Hematopoietic multipotent progenitor cell treated with erythropoietin and hydrocortisone succinate and interleukin-3 and kit ligand, for 4 days (in vitro differentiated cells): ENCODE data around the gene RAB3C.
"Not testable (repeated sequence)": the region's sequence is repeated elsewhere in the genome, so short reads cannot be mapped to it uniquely, and the experiment has no call there.

Source experiments
- DNase-seq: peaks from one replicate; pipeline ENCODE4 v3.0.0-alpha.2; 2015

RAB3C gene, protein sequence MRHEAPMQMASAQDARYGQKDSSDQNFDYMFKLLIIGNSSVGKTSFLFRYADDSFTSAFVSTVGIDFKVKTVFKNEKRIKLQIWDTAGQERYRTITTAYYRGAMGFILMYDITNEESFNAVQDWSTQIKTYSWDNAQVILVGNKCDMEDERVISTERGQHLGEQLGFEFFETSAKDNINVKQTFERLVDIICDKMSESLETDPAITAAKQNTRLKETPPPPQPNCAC

GRCh38 chr5:58582803-58583491 lies at the start of gene RAB3C:
RAB3C (plus strand) TSS chr5:58583075; CDS start chr5:58583209, 134 bp downstream.
- DNase-seq = peak; percentile 97

GRCh38 chr5:58541935-58542334 lies 40.9 kb upstream of the RAB3C start:
- not testable (repeated sequence) for DNase-seq

DNA sequence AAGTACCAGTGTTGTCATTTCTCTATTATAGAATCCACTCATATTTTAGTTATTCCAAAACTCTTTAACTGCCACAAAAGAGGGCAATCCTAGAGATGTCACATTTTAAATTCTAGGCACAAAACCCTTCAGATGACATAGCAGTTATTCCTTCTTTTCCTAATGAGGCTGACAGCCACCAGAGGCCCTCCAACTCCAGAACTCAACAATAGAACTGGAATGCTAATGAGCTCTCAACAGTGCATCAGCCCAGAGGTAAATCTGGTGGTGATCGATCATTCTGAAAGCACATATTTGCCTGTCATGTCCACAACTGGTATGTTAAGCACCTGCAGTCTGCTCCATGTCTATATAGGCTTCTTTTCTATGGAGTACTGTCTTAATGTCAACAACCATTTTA lies 40.2 kb upstream of the RAB3C start:
- no peak for DNase-seq

DNA sequence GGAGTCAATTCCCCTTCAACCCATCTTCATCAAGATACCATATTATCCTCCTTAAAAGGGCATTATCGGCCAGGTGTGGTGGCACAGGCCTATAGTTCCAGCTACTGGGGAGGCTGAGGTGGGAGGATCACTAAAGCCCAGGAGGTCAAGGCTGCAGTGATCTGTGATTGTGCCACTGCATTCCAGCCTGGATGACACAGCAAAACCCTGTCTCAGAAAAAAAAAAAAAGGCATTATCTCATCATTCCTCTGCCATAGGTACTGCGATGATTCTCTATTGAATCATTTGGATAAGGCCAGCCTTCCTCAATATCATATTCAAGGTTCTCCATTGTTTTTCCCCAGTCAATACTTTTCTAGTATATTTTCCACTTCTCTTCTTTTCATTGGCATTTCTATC lies 39.2 kb upstream of the RAB3C start:
- DNase-seq = peak; percentile 5

DNA sequence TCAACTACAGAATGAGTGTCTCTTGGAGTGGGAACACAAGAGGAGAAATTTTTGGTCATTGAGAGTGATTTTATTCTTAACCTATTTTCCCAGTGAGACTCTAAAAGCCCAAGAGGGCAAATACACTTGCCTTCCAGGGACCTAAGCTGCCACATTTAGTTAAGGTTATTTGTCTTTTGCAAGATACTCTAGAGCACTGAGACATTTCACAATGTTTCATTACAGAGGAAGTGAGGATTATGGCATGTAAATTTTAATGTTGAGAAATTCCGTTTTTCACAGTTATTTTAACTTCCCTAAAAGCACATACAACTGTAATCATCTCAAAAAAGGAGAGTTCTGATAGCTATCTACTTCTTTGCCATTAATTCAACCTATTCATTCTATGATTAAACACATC lies 38.7 kb upstream of the RAB3C start:
- peak; percentile 84 for DNase-seq

DNA sequence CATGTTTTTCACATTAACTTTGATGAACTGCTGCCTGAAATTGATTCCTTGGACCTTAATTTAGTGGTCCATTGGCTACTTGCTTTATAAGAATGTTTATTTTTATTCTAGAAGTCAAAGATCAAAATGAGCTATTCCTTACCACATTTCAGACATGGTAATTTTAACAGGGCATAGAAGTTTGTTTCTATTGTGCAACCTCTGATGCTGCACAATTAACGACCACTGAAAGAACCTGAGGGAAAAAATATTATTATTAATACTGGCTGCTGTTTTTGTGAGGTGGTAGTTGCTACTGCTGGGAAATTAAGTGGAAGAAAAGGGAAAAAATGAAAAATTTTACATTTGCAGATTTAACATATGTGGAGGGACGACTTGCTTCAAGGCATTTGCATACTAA lies 37.9 kb upstream of the RAB3C start:
- peak; percentile 18 for DNase-seq

GRCh38 chr5:58545912-58546311 lies 37.0 kb upstream of the RAB3C start:
- DNase-seq = peak; percentile 74

DNA sequence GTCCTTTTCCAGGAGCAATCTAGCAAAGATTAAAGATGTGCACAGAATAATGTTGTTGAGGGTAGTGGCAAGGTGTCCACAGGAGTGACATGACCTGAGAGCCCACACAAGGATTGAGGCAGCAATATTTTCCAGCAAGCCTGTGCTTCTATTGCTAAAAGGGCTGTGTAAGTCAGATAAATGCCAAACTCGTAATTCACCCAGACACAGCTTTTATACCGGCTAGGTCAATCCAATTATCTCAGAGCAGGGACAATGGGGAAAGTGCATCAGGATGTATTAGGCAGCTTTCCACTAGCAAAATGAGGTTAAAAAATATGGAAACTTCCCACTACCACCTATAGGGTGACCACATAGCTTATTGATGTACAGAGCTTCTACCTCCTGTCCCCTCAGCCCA lies 34.8 kb upstream of the RAB3C start:
- no peak for DNase-seq

DNA sequence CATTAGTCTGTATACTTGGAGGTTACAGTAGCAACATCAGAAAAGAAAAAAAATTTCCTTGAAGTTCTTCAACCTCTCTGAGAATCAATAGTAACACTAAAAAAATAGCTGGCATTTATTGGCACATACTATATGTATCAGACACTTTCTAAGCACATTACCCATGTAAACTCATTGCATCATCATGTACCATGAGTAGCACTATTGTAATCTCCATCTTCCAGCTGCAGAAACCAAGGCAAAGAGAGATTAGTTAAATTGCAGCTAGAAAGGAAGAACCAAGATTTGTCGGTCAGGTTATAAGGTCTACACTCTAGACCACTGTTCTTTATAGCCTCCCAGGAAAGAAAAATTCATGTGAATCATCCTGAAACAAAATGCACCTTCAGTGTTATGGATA lies 31.4 kb upstream of the RAB3C start:
- DNase-seq = peak; percentile 59

GRCh38 chr5:58557665-58558338 lies 25.1 kb upstream of the RAB3C start:
- DNase-seq = not testable (repeated sequence)

- not testable (repeated sequence) for DNase-seq
Measured at GRCh38 chr5:58563016-58563700, 19.7 kb upstream of the RAB3C start.

- DNase-seq = not testable (repeated sequence)
Measured at GRCh38 chr5:58564043-58564832, 18.6 kb upstream of the RAB3C start.

- no peak for DNase-seq
Measured at GRCh38 chr5:58565033-58565432, 17.8 kb upstream of the RAB3C start.

DNA sequence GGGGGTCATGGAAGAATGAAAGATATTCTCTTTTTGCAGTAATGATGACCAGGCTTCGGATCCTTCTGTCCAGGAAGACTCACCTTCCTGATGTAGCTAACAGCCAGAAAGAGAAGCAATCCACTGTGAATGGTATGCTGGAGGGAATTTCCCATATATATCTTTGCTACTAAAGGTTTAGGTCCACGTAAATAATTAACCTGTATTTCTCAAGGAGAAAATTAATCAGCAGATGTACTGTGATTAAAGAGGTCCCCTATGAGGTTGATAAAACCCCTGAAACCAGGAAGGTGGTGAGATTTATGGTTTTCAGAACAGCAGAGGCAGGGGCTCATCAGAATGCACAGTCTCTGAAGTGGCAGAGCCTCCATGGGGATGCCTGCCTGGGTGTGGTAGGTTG lies 11.4 kb upstream of the RAB3C start:
- DNase-seq = no peak

DNA sequence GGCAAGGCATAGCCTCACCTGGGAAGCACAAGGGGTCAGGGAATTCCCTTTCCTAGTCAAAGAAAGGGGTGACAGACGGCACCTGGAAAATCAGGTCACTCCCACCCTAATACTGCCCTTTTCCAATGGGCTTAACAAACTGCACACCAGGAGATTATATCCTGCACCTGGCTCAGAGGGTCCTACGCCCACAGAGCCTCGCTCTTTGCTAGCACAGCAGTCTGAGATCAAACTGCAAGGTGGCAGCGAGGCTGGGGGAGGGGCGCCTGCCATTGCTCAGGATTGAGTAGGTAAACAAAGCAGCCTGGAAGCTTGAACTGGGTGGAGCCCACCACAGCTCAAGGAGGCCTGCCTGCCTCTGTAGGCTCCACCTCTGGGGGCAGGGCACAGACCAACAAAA lies 9.9 kb upstream of the RAB3C start:
- not testable (repeated sequence) for DNase-seq

GRCh38 chr5:58579781-58580180 lies 3.1 kb upstream of the RAB3C start:
- no peak for DNase-seq

GRCh38 chr5:58582019-58582802 lies 664 bp upstream of the RAB3C start:
- DNase-seq = peak; percentile 70

- DNase-seq = no peak
Measured at GRCh38 chr5:58595952-58596351, 13.1 kb downstream of the RAB3C start.

- no peak for DNase-seq
Measured at GRCh38 chr5:58598440-58598839, 15.6 kb downstream of the RAB3C start.

- DNase-seq = no peak
Measured at GRCh38 chr5:58599217-58599616, 16.3 kb downstream of the RAB3C start.

DNA sequence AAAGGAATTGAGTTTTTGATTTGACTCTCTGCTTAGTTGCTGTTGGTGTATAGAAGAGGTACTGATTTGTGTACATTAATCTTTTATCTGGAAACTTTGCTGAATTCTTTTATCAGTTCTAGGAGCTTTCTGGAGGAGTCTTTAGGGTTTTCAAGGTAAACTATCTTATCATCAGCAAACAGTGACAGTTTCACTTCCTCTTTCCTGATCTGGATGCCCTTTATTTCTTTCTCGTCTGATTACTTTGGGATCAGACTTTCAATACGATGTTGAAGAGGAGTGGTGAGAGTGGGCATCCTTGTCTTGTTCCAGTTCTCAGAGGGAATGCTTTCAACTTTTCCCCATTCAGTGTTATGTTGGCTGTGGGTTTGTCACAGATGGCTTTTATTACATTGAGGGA lies 17.7 kb downstream of the RAB3C start:
- DNase-seq = peak; percentile 10

DNA sequence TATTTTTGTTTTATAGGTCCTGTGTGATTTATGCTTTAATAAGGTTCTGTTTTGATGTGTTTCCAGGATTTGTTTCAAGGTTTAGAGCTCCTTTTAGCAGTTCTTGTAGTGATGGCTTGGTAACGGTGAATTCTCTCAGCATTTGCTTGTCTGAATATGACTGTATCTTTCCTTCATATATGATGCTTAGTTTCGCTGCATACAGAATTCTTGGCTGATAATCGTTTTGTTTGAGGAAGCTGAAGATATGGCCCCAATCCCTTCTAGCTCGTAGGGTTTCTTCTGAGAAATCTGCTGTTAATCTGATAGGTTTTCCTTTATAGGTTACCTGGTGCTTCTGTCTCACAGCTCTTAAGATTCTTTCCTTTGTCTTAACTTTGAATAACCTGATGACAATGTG lies 20.0 kb downstream of the RAB3C start:
- not testable (repeated sequence) for DNase-seq
